Thoracic aorta (tissue), 2 donors: ENCODE measurements around the gene PNKD. TPM values are rescaled to one million over a fixed set of nuclear protein-coding genes. Genes with fewer than 3 reads are reported as not detected.
"Not testable (repeated sequence)": the region's sequence is repeated elsewhere in the genome, so short reads cannot be mapped to it uniquely, and the experiment has no call there.

Experiments used
- ATAC-seq: fragments of 150-250 bp; one replicate; pipeline ENCODE4 v1.8.0; 2017; ENCODE audit warnings: low read depth; ENCODE audit not compliant: insufficient number of reproducible peaks, low FRiP score
- DNase-seq: peaks from one replicate; pipeline ENCODE4 v3.0.0-alpha.2; 2020; ENCODE audit warnings: low spot score
- H3K27ac ChIP-seq, 2 donors: fragments of 200-600 bp; sonication (generic); 1 replicate in 1 of 2; 2 replicates in 1 of 2; pipeline ENCODE4 v1.5.1; 2016; ENCODE audit warnings: mild to moderate bottlenecking in 2 of 2, moderate library complexity in 2 of 2
- H3K27me3 ChIP-seq: fragments of 200-600 bp; sonication (generic); replicated peaks from 2 replicates; pipeline ENCODE4 v1.6.0; 2016; ENCODE audit warnings: mild to moderate bottlenecking; ENCODE audit not compliant: insufficient read depth
- H3K36me3 ChIP-seq: fragments of 200-600 bp; sonication (generic); one replicate; pipeline ENCODE4 v1.5.1; 2016
- H3K4me1 ChIP-seq, 2 donors: fragments of 200-600 bp; sonication (generic); 1 replicate in 1 of 2; 2 replicates in 1 of 2; pipeline versions ENCODE4 v1.5.1 to v1.6.0; 2016; ENCODE audit warnings: low read depth in 2 of 2, mild to moderate bottlenecking in 1 of 2; ENCODE audit not compliant: control insufficient read depth in 1 of 2
- H3K4me3 ChIP-seq: fragments of 200-600 bp; sonication (generic); 2 replicates; pipeline ENCODE4 v1.5.1; 2016; ENCODE audit warnings: mild to moderate bottlenecking
- H3K9me3 ChIP-seq: fragments of 200-600 bp; sonication (generic); 2 replicates; pipeline ENCODE4 v1.5.1; 2016
- CTCF ChIP-seq: fragments of 200-600 bp; sonication (generic); IDR thresholded peaks from one replicate; pipeline ENCODE4 v1.5.1; 2019; ENCODE audit warnings: antibody characterized with exemption
- total RNA-seq, 2 donors: library from RNA; depleted of rRNA; stranded (reverse); fragments of >200 nt; gene quantifications; one replicate each; pipeline versions ENCODE4 v1.1.0 to v1.2.3, GENCODE V29; 2016

PNKD gene
- total RNA-seq, 2 donors from 2014 or later: 19.4 to 38.4 TPM

- Histone ChIP-seq H3K27me3 (no peaks in the 10 kb centered on the region), H3K36me3 (no peaks in the 10 kb centered on the region), H3K4me1 (peaks cover 0 to 2% of the 10 kb centered on the region in 2 donors), H3K9me3 (no peaks in the 10 kb centered on the region), H3K27ac (no peak overlapping the region), H3K4me3 (no peak overlapping the region)
- ATAC-seq (no peak), DNase-seq (no peak)
- TF ChIP-seq CTCF: no peak
Observed at GRCh38 chr2:218310853-218311540, 40.7 kb downstream of the PNKD start.

GRCh38 chr2:218311541-218312266 lies 41.4 kb downstream of the PNKD start:
- H3K4me1 ChIP-seq, H3K36me3 ChIP-seq, H3K27me3 ChIP-seq, H3K9me3 ChIP-seq, DNase-seq, H3K27ac ChIP-seq, H3K4me3 ChIP-seq, ATAC-seq: not testable (repeated sequence)

DNA sequence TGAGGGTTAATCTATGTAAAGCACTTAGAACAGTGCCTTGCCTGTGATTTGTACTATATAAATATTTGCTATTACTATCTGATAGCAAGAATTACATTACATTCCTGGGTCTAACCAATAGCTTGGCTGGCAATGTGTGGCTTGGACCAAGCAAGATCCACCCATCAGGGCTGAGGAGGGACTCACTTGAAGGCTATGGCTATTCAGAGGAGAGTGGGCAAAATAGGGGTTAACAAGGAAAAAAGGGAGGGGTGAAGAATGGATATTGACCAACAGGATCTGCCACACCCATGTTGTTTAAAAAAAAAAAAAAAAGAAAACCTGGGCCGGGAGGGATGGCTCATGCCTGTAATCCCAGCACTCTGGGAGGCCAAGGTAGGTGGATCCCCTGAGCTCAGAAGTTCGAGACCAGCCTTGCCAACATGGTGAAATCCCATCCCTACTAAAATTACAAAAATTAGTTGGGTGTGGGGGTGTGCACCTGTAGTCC lies 42.0 kb downstream of the PNKD start:
- Histone ChIP-seq H3K27ac (no peak overlapping the region), H3K27me3 (no peaks in the 10 kb centered on the region), H3K4me1 (no peaks in the 10 kb centered on the region), H3K9me3 (no peaks in the 10 kb centered on the region), H3K36me3 (no peaks in the 10 kb centered on the region), H3K4me3 (no peak overlapping the region)
- ATAC-seq (no peak), DNase-seq (no peak)
- no peak for TF ChIP-seq CTCF

DNA sequence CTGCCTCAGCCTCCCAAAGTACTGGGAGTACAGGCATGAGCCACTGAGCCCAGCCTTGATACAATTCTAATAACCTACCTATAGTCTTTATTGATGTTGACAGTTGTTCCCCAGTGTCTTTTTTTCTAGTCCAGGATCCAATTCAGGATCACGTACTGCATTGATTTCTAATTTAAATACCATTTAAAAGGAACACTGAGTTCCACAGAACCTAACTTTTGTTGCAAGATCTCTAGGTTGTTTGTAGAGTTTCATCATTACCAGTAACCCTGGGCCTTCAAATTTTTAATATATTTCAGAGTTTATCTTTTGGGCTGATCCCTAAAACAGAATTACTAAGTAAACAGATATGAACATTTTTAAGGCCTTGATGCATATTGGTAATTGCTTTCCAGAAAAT lies 43.0 kb downstream of the PNKD start:
- no peak overlapping the region for H3K4me3 ChIP-seq
- no peak overlapping the region for H3K27ac ChIP-seq
- DNase-seq (no peak), ATAC-seq (no peak)
- TF ChIP-seq CTCF: no peak
- H3K9me3 ChIP-seq: no peaks in the 10 kb centered on the region
- no peaks in the 10 kb centered on the region for H3K27me3 ChIP-seq
- no peaks in the 10 kb centered on the region for H3K36me3 ChIP-seq
- no peaks in the 10 kb centered on the region for H3K4me1 ChIP-seq

DNA sequence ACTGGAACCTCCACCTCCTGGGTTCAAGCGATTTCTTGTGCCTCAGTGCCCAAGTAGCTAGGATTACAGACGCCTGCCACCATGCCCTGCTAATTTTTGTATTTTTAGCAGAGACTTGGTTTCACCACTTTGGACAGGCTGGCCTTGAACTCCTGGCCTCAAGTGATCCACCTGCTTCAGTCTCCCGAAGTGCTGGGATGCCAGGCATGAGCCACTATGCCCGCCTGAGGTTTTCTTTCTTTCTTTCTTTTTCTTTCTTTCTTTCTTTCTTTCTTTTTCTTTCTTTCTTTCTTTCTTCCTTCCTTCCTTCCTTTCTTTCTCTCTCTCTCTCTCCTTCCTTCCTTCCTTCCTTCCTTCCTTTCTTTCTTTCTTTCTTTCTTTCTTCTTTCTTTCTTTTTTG lies 44.4 kb downstream of the PNKD start:
- H3K36me3 ChIP-seq, ATAC-seq, DNase-seq, H3K4me1 ChIP-seq, H3K9me3 ChIP-seq, H3K27ac ChIP-seq, H3K4me3 ChIP-seq, H3K27me3 ChIP-seq: not testable (repeated sequence)

GRCh38 chr2:218315397-218315796 lies 45.1 kb downstream of the PNKD start:
- no peaks in the 10 kb centered on the region for H3K36me3 ChIP-seq
- H3K27me3 ChIP-seq: no peaks in the 10 kb centered on the region
- no peak overlapping the region for H3K4me3 ChIP-seq
- no peak for ATAC-seq
- no peak for TF ChIP-seq CTCF
- no peaks in the 10 kb centered on the region for H3K4me1 ChIP-seq
- DNase-seq: no peak
- no peaks in the 10 kb centered on the region for H3K9me3 ChIP-seq
- H3K27ac ChIP-seq: no peak overlapping the region
